ELR (cell line): ENCODE results near the gene EDA.
"Not testable (repeated sequence)": the region's sequence is repeated elsewhere in the genome, so short reads cannot be mapped to it uniquely, and the experiment has no call there.

Source experiments
- DNase-seq: peaks from one replicate; pipeline ENCODE4 v3.0.0-alpha.2; 2015; ENCODE audit warnings: low read depth

The EDA gene

DNA sequence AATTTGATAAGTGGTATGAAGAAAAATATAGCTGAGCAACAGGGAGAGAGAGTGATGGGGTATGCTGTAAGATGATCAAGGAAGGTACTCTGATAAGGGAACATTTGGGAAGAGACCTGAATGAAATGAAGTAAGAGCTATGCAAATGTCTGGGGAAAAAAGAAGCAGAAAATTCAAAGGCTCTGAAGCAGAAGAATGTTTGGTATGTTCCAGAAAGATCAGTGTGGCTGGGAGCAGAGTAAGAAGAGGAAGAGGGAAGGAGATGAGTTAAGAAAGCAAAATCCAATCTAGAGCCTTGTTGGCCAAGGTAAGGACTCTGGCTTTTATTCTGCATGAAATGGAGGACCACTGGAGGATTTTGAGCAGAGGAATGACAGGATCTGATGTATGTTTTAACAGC lies 343.8 kb downstream of the EDA start:
- DNase-seq = no peak

DNA sequence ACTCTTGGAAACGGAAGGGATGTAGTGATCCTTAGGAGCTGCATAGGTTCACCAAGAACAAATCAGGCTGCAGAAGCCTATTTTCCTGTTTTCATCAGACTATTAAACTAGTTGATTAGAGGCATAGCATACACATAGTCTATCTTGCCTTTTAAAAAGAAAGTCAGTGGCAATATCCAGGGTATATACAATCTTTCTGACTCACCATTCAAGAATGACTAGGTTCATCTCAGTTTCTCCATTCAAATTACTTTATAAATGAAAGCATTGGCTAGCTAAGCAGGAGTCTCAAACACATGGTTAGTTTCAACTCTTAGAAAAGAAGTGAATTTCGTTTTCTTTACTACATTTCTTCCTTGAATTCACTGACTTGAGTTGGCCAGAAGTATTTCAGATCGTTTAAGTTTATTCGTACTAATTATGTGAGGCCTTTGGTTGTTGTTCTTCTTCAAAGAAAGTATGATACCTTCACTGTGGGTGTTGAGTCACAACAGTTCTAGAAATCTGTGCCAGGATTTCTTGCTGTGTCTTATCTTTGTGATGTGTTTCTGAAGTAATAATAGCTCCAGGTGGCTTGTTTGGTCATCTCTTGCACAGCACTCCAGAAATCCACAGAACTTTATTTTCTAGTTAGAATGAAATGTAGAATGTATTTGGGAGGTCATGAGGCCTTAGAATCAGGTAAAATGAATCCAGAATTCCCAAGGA lies 345.6 kb downstream of the EDA start:
- peak; percentile 2 for DNase-seq

DNA sequence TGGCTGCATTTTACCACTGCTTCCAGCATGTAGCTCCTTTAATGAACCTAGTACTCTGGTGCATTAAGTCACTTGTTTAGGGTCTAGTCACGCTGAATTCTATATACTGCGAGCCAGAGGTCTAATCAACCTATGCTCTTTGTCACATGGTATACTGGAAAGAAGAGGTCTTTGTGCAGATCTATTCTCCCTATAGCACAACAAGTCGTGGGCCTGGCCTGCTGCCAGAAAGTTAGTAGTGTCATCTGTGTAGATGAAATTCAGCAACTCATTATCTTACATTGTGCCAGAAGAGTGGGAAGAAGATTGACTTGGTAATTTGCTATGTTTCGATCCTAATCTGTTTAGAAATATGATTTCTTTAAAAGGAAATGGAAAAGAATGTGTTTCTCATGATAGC lies 353.0 kb downstream of the EDA start:
- no peak for DNase-seq

DNA sequence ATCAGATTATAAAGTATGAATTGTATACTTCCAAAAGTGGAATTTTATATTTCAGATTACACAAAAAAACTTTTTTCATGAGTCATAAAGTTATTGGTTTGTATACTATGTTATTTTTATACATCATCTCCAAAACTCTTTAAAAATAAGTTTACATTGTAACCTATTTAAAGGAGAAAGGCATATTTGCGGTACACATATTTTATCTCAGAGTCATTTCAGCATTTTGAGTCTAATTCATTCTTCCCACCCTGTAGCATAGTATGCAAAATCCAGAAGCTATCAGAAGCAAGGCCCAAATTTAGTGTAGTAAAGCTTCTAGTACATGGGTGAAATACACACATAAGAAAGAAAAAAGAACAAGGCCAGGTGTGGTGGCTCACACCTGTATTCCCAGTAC lies 353.5 kb downstream of the EDA start:
- DNase-seq = no peak

DNA sequence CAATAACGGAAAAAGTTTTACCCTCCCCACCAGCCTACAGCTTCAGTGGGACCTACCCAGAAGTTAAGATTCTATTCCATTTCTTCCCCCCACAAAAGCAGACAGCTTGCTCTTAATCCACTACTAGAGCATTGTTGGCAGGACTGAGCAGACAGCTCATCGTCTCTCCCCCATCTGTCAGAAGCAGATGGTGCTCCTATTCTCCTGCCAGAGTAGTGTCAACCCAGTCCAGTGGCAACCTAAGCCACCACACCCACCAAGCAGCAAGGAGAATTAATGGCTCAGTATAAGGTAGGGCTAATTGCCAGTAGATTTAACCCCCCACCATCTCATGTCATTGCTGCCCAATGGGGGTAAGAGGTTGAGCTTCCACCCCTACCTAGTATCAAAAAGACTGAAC lies 371.8 kb downstream of the EDA start:
- no peak for DNase-seq

DNA sequence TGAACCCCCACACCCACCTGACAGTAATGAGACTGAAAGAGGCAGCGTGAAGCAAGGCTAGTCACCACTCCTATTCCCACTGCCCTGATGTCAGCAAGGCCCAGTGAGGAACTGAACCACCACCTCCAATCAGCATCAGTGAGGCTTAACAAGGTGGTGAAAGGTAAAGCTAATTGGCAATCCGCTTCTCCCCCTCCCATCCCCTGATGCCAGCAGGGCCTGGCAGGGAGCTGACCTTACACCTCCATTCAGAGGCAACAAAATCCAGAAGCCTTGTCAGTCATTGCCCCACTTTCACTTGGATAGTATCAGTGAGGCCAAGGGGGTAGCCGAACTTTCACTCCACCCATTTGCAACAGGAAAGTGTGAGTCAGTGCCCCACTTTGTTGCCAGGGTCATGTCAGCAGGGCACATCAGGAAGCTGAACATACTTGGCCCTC lies 373.1 kb downstream of the EDA start:
- no peak for DNase-seq

DNA sequence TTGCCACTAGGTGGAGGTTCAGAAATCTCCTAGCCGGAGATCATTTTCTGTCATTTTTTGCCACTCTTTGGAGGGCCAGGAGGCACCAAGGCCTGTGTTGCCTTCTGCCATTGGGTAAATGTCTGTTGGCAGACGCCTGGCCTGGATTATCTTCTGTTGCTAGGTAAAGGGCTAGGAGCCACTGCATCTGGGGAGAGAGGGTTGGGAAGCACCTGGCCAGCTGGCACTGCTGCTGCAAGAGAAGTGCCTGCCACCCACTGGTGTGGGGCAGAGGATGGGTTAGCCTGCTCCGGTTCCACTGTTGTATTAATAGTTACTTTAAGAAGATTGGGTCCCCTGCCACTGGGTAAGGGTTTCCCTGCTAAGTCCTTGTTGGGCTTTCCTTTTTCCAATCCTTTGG lies 375.8 kb downstream of the EDA start:
- DNase-seq = no peak

DNA sequence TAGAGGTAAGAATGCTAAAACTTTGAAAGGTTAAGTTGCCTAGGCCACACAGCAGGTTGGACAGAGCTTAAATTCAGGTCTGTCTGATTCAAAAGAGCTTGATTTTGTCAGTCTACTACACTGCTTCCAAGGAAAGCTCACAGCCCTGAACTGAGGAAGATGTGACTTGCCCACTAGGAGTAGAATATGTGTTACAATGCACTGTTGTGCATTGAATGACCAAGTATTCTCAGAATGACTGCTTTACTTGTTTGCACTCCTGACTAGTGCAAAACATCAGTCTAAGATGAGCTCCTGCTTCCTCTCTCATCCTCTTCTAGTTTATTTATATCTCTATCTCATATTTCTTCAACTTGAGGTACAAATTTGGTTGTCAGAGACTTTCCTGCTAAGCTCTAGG lies 377.6 kb downstream of the EDA start:
- no peak for DNase-seq

DNA sequence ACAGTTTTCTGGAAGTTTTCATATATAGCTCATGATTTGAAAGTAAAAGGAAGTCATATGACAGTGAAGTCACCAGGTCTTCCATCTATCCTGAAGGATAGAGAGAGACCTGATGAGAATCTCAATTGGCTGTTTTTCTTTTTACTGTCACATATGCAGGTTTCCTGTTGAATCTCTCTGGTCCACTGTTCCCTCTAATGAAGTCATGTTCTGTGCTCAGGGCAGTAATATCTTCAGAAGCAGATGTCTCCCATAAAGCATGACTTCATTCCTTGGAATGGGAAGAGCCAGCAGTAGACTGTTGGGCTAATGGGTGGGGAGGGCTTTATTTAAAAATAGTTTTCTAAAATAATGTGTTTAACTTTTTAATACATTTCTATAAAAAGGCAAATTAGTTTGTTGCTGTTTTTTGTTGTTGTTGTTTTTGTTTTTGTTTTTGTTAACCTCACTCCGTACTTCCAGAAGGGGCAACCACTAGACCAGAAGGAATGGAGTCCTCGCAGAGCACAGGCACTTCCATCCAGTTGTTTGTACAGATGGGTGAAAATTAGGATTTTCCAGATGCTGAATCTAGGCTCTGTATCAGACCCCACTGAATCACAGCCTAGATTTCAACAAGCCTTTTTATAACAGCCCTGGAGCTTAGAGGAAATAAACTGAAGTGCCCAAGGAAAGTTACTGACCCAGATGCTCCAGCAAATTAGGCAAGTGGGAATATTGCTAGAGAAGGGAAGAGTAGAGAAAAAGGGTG lies 379.6 kb downstream of the EDA start:
- no peak for DNase-seq

DNA sequence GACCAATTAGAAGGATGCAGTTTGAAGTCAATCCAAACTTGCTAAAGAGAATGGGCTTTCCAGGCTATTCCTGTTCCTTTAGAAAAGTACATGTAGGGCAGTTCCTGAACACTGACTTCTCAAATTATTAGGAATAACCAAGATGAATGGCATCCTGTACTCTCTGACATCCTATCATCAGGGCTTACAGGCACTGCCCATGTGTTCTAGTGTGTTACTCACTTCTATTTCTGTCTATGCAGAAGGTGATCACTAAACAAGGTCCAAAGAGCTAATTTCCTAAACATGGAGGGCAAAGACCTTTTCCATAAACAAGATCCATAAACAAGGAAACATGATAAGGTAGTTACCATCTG lies 380.2 kb downstream of the EDA start:
- no peak for DNase-seq

DNA sequence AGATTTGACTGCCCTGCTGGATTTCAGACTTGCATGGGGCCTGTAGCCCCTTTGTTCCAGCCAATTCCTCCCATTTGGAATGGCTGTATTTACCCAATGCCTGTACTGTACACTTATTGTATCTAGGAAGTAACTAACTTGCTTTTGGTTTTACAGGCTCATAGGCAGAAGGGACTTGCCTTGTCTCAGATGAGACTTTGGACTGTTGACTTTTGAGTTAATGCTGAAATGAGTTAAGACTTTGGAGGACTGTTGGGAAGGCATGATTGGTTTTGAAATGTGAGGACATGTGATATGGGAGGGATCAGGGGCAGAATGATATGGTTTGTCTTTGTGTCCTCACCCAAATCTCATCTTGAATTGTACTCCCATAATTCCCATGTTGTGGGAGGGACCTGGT lies 382.4 kb downstream of the EDA start:
- not testable (repeated sequence) for DNase-seq

DNA sequence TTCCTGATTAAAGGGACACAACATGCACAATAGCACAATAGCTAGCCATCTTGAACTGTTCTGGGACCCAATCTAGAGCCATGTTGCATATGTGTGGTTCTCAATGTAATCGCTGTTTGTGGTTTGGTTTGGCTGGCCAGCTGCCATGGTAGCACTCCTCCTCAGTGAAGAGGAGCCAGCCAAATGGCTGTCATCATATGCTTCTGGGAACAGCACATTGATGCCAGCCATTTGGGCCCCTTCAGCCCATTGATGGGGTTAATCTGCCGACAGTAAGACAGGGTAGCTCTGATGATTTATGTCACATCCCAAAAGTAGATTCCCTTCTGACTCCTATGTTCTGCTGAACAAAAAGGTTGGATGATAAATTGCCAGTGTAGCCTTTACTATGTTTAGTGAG lies 385.4 kb downstream of the EDA start:
- no peak for DNase-seq

DNA sequence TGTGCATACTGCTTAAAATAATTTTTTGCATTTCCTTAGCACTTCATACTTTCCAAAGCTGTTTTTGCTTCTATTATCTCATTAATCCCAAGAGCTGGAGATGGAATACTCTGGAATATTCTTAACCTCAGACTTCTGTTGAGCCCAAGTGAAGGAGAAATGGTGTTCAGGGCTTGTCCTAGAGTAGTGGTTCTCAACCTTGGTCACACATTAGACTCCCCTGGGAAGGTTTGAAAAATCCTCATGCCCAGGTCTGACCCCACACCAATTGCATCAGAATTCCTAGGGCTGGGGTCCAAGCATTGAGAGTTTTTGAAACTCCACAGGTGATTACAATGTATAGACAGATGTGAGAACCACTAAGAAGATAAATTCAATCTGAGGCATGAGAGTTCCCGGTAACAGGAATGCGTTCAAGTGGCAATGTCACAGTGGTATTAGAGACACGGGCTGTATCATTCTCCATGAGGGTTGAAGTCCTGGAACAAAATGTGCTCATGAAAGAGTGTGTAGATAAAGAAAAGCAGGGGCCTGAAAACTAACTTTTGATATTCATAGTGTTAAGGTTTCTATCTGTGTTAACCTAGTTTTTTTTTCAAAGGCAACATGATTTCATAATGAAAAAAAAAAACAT lies 385.9 kb downstream of the EDA start:
- DNase-seq = no peak

DNA sequence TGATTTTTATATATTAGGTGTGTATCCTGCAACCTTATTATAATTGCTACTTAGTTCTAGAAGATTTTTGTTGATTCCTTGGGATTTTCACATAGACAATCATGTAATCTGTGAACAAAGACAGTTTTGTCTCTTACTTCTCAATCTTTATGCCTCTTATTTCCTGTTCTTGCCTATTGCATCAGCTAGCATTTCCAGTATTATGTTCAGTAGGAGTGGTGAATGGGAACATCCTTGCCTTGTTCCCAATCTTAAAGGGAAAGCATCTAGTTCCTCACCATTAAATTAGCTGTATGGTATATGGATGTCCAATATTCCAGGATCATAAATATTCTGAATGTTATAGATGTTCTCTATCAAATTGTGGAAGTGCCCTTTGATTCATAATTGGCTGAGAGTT lies 392.0 kb downstream of the EDA start:
- no peak for DNase-seq

DNA sequence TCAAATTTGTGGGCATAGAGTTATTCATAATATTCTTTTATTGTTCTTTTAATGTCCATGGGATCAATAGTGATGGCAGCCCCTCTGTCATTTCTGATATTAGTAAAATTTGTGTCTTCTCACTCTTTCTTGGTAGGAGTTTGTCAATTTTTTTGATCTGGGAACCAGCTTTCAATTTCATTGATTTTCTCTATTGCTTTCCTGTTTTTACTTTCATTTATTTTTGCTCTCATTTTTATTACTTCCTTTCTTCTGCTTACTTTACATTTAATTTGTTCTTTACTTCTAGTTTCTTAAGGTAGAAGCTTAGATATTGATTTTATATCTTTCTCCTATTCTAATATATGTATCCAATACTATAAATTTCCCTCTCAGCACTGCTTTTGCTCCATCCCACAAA lies 393.1 kb downstream of the EDA start:
- DNase-seq = no peak

DNA sequence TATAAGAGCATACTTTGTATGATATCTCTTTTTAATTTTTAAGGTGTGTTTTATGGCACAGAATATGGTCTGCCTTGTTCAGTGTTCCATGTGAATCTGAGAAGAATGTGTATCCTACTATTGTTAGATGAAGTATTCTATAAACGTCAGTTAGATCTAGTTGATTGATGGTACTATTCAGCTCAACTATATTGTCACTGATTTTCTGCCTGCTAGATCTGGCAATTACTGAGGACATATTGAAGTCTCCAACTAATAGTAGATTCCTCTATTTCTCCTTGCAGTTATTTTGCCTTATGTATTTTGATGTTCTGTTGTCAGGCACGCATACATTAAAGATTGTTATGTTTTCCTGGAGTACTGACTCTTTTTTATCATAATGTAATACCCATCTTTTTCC lies 394.1 kb downstream of the EDA start:
- DNase-seq = no peak

DNA sequence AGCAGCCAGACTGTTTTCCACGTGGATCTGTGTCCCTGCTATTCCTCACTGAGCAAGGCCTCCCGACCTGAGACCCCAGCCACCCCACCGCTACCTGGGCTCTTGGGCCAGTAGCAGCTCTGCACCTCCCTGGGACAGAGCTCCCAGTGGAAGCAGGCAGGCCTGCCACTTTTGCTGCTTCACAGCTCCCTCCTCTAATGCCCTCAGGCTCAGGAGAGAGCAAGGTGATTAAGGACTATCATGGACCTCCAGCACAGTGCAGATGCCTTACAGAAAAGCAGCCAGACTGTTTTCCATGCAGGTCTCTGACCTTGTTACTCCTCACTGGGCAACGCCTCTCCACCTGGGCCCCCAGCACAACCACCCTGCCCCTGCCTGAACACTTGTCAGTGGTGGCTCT lies 396.8 kb downstream of the EDA start:
- no peak for DNase-seq

DNA sequence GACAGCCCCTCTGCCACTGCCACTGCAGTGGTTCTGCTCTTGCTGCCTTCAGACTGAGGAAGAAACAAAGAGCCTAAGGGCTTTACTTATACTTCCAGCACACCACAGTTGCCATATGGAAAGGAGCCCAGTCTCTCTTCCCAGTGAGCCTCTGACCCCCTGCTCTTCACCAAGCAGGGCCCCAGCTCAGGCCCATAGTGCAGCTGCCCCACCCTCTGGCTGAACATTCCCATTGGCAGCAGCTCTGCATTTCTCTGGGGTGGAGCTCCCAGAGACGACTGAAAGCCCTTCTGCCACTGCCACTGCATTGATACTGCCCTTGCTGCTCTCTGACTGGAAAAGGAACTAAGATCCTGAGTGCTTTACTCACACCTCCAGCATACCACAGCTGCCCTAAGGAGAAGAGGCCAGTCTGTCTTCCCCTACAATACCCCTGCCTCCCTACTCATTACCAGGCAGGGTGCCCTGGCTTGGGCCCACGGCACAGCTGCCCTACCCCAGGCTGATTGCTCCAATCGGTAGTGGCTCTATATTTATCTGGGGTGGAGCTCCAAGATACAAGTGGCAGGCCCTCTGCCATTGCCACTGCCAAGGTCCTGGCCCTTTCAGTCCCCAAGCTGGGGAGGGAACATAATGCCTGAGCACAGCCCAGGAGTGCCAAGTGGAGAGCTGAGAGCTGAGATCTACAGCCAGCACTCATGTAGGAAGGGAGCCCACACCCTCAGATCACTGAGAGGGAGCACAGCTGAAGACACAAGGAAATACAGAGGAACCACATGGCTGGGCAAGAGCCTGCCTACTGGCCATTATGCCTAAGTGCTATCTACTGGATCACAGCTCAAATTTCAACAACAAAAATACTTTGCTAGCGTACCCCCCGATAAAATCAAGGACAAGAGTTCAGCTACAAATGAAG lies 397.8 kb downstream of the EDA start:
- DNase-seq = no peak

DNA sequence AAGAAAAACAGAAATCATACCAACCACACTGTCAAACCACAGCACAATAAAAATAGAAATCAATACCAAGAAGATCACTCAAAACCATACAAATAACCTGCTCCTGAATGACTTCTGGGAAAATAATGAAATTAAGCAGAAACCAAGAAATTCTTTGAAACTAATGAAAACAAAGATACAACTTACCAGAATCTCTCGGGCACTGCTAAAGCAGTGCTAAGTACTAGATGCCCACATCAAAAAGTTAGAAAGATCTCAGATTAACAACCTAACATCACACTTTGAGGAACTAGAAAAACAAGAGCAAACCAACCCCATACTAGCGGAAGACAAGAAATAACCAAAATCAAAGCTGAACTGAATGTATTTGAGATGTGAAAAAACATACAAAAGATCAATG lies 400.6 kb downstream of the EDA start:
- no peak for DNase-seq

DNA sequence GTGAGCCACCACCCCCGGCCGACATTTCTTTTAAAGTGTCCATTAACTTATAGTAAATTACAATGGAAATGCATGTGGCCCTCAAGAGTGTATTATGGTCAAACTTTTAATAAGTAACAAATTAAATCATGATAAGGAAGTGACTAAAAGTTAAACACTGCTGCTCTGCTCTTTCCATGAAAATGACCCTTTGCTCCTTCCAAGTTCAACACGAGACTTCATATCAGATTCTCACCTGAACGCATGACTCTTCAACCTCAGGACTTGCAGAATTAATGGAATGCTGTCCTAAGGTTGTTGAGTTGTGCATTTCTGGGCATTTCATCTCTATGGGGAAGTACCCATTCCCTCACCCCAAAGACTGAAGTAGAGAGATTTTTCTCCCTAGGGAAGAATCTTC lies 406.7 kb downstream of the EDA start:
- DNase-seq = no peak

DNA sequence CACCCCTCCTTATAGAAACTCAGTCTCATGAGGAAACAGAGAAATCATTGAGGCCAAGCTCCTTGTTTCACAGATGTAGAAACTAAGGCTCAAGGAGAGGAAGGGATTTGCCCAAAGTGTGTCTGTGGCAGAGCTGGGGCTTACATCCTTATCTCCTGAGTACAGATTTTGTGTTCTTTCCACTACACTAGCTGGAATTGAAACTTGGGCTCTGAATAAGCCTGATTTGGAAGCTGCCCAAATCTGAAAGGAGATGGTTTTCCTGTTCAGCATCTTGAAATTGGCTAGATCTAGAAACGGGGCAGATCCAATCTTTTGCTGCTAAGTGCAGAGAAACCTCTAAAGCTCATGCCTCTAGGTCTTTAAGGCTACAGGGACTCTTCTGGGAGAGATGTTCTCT lies 409.6 kb downstream of the EDA start:
- no peak for DNase-seq

DNA sequence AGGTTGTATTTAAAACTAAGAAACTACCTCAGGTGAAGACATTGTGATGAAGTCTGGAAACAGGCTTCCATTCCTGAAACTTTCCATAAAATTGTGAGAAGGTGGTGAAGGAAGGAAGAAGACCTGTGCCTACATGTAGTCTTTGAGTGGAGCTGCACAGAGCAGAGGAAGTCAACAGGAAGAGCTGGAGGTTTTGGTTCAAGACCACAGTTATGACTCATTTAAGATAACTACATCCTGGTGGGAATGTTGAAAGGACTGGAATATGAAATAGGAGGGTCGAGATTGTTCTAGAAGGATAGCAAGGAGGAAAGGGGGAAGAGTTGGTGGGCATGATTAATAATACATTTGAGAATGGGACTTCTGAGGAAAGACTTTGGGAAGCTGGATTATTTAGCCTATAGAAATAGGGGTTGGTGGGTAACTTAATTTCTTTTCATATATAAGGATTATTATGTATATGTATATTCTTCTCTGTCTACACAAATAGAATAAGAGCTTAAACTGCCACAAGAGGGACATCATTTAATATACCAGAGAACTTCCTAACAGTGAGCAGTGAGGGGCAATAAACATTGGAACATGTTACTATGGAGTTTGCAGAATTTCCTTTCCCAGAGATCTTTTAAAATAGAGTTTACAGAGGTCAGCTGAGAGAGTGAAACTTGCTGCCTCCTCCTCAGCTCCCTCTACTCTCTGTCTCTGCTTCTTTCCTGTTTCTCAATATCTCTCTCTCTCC lies 410.4 kb downstream of the EDA start:
- DNase-seq = peak; percentile 49
